ENCODE results near the gene CHRDL1. TPM values are rescaled to one million over a fixed set of nuclear protein-coding genes. Genes with fewer than 3 reads are reported as not detected.
A peak's percentile ranks its signal among the peaks of the same experiment; 100 is the strongest.
"Not testable (repeated sequence)": the region's sequence is repeated elsewhere in the genome, so short reads cannot be mapped to it uniquely, and the experiment has no call there.

Gene CHRDL1
- total RNA-seq, 1 experiment from 2014 or later, result not detected

DNA sequence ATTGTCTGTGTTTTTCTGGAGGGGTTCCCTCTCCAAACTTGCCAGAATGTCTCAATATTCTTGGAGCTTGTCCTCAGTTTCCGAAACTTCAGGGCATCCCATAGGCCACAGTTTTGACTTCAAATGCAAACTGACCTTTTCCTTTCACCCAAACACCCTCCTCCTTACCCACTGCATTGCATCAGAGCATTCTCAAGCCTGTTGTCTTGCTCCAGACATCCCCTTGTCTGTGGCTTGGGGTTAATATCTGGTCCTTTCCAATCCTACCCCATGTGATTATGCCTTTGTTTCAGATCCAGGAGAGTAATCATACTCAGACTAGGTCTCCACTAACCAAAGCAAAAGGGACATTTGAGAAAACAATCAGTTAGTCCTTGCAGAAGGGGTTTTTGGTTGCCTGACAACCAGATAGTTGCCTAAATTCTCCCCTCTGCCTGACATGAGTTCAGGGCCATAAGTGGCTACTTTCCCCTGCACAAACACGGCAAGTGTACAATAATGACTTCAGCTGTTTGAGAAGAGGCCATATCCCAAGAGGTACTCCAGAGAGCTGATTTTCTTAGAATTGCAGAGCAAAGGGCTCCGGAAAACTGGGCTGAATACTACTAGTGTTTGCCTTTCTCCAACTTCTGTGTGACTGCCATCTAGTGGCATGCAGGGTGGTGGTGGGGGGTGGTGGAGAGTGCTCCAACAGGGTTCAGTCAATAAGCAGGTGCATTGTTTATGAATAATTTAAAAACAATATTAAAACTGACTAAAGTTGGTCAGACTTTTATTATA is 130.2 kb downstream of the CHRDL1 start:
- peak; percentile 0 for DNase-seq (ENCODE audit: low spot score)

DNA sequence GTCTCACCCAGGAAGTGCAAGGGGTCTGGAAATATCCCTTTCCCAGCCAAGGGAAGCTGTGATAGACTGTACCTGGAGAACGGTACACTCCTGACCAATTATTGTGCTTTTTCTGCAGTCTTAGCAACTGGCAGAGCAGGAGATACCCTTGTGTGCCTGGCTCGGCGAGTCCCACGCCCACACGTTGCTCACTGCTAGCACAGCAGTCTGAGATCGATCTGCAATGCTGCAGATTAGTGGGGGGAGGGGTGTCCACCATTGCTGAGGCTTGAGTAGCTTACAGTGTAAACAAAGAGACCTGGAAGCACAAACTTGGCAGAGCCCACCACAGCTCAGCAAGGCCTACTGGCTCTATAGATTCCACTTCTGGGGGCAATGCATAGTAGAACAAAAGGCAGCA is 138.5 kb downstream of the CHRDL1 start:
- no peak for DNase-seq (ENCODE audit: low spot score)

DNA sequence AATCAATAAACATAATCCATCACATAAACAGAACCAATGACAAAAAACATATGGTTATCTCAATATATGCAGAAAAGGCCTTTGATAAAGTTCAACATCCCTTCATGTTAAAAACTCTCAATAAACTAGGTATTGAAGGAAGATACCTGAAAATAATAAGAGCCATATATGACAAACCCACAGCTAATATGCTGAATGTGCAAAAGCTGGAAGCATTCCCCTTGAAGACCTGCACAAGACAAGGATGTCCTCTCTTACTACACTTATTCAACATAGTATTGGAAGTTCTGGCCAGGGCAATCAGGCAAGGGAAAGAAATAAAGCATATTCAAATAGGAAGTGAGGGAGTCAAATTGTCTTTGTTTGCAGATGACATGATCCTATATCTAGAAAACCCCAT is 141.3 kb downstream of the CHRDL1 start:
- DNase-seq (ENCODE audit: low spot score), result not testable (repeated sequence)

DNA sequence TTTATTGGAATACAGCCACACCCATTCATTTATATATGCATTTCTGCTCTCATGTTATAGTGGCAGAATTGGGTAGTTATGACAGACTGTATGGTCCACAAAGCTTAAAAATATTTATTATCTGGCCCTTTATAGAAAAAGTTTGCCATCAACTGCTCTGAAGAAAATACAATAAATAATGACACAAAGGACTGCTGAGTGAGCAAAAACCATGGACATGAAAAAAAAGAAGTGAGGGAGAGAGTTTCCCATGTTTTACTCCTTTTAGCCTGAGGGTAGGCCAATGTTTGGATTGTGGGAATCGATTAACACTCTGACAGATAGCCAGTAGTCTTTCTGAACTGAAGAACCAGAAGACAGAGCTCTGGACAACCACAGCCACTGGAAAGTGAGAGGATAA is 149.2 kb downstream of the CHRDL1 start:
- DNase-seq (ENCODE audit: low spot score), result no peak
